ENCODE data around the gene CLCN1. TPM values are rescaled to one million over a fixed set of nuclear protein-coding genes. Genes with fewer than 3 reads are reported as not detected.

CLCN1 gene
- total RNA-seq, 2 donors from 2014 or later: not detected

- intact Hi-C loops (cut with DNase I): no loop called here
- 65 to 69% methylated on average over 2 of the region's 2 CpGs for WGBS, 2 donors
- DNase-seq (no peak), ATAC-seq (no peak)
- Histone ChIP-seq H3K9me3 (no peaks in the 10 kb centered on the region), H3K4me1 (no peaks in the 10 kb centered on the region), H3K27me3 (no peaks in the 10 kb centered on the region), H3K27ac (no peak overlapping the region), H3K36me3 (replicated peaks in 1 of 2; ENCODE audit: insufficient read depth in 1 of 2, low read depth in 2 of 2) (no peaks in the 10 kb centered on the region), H3K4me3 (no peak overlapping the region)
- no peak for TF ChIP-seq POLR2A (IDR thresholded peaks at IDR 0.05)
- no peak for TF ChIP-seq CTCF (IDR thresholded peaks at IDR 0.05)
These were observed 9.3 kb downstream of the CLCN1 start for GRCh38 chr7:143325240-143325639.

- Histone ChIP-seq H3K27me3 (no peaks in the 10 kb centered on the region), H3K4me1 (no peaks in the 10 kb centered on the region), H3K36me3 (replicated peaks in 1 of 2; ENCODE audit: insufficient read depth in 1 of 2, low read depth in 2 of 2) (no peaks in the 10 kb centered on the region), H3K27ac (no peak overlapping the region), H3K4me3 (no peak overlapping the region), H3K9me3 (no peaks in the 10 kb centered on the region)
- DNase-seq (no peak), ATAC-seq (no peak)
- 82 to 83% methylated on average over 5 of the region's 5 CpGs for WGBS, 2 donors
- TF ChIP-seq POLR2A (IDR thresholded peaks at IDR 0.05) (no peak), CTCF (IDR thresholded peaks at IDR 0.05) (no peak)
- intact Hi-C loops (cut with DNase I): no loop called here
These were observed 12.0 kb downstream of the CLCN1 start for GRCh38 chr7:143327903-143328302.

GRCh38 chr7:143329471-143330170 lies 13.7 kb downstream of the CLCN1 start:
- intact Hi-C loops (cut with DNase I): no loop called here
- H3K27ac ChIP-seq: no peak overlapping the region
- ATAC-seq (no peak), DNase-seq (no peak)
- 77 to 80% methylated on average over 10 of the region's 10 CpGs for WGBS, 2 donors
- H3K4me3 ChIP-seq: no peak overlapping the region
- H3K36me3 ChIP-seq (replicated peaks in 1 of 2; ENCODE audit: insufficient read depth in 1 of 2, low read depth in 2 of 2): no peaks in the 10 kb centered on the region
- no peaks in the 10 kb centered on the region for H3K4me1 ChIP-seq
- no peak for TF ChIP-seq POLR2A (IDR thresholded peaks at IDR 0.05)
- no peak for TF ChIP-seq CTCF (IDR thresholded peaks at IDR 0.05)
- no peaks in the 10 kb centered on the region for H3K27me3 ChIP-seq
- H3K9me3 ChIP-seq: no peaks in the 10 kb centered on the region

DNA sequence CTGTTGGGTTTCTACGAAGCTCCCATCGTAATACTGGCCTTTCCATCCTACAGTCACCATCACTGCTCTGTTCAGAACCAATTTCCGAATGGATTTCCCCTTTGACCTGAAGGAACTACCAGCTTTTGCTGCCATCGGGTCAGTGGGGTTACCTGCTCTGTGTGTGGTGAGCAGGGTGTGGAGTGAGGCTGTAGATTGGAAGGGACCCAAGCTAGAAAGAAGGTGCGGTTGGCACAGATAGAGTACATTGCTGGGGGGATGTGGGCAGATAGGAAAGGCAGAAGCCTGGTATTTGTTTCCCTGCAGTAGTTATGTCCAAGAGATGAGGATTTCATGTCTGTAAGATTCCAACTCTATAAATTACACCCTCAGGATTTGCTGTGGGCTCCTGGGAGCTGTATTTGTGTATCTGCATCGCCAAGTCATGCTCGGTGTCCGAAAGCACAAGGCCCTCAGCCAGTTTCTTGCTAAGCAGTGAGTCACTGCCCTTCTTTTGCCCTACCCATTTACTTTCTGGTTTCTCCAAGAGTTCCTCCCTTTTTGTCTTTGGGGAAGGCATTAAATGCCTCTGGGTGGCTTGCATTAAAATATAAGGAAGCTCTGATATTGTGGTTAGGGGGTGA lies 15.4 kb downstream of the CLCN1 start:
- no peaks in the 10 kb centered on the region for H3K9me3 ChIP-seq
- no peaks in the 10 kb centered on the region for H3K27me3 ChIP-seq
- ATAC-seq (no peak), DNase-seq (peak in 1 of 4 donors; percentile 45)
- H3K4me3 ChIP-seq: no peak overlapping the region
- no peak overlapping the region for H3K27ac ChIP-seq
- TF ChIP-seq POLR2A (IDR thresholded peaks at IDR 0.05) (no peak), CTCF (IDR thresholded peaks at IDR 0.05) (no peak)
- H3K4me1 ChIP-seq: no peaks in the 10 kb centered on the region
- intact Hi-C loops (cut with DNase I): no loop called here
- 84 to 88% methylated on average over 8 of the region's 8 CpGs for WGBS, 2 donors
- H3K36me3 ChIP-seq (replicated peaks in 1 of 2; ENCODE audit: insufficient read depth in 1 of 2, low read depth in 2 of 2): no peaks in the 10 kb centered on the region

DNA sequence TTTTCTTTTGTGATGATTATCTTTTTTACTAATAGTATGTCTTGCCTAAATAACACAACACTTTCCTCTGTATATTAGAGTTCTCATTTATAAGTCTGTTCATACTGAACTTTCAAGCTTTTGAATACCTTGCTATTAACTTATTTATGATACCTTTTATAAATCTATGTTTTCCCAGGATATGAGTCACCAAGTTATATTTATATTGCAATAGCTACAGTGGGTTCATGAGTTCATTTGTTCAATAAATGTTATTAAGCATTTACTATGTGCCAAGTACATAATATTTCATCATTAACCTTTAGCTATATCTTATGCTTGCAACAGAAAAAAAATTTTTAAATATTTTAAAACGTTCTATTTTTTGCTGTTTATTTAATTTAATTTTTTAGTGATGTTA lies 18.3 kb downstream of the CLCN1 start:
- TF ChIP-seq CTCF (IDR thresholded peaks at IDR 0.05) (no peak), POLR2A (IDR thresholded peaks at IDR 0.05) (no peak)
- no peak for DNase-seq
- Histone ChIP-seq H3K27ac (no peak overlapping the region), H3K9me3 (no peaks in the 10 kb centered on the region), H3K27me3 (no peaks in the 10 kb centered on the region), H3K36me3 (replicated peaks in 1 of 2; ENCODE audit: insufficient read depth in 1 of 2, low read depth in 2 of 2) (no peaks in the 10 kb centered on the region), H3K4me1 (no peaks in the 10 kb centered on the region), H3K4me3 (no peak overlapping the region)
- no peak for ATAC-seq
- WGBS, 2 donors: 21 to 26% methylated on average over 1 of the region's 1 CpG
- intact Hi-C loops (cut with DNase I): no loop called here
